ENCODE results near the gene AHNAK. TPM values are rescaled to one million over a fixed set of nuclear protein-coding genes. Genes with fewer than 3 reads are reported as not detected.

Gene AHNAK
- total RNA-seq, 4 donors from 2014 or later, result 1,199 to 1,973 (median 1,368) TPM

- TF ChIP-seq CTCF (IDR thresholded peaks at IDR 0.05; ENCODE audit: low read depth), result no peak
Measured at GRCh38 chr11:62501432-62501891, 45.1 kb downstream of the AHNAK start.

GRCh38 chr11:62500650-62501030 lies 46.0 kb downstream of the AHNAK start:
- TF ChIP-seq CTCF (IDR thresholded peaks at IDR 0.05; ENCODE audit: low read depth), result no peak

GRCh38 chr11:62499944-62500649 lies 46.5 kb downstream of the AHNAK start:
- TF ChIP-seq CTCF (IDR thresholded peaks at IDR 0.05; ENCODE audit: low read depth), result no peak

GRCh38 chr11:62498492-62499286 lies 47.9 kb downstream of the AHNAK start:
- TF ChIP-seq CTCF (IDR thresholded peaks at IDR 0.05; ENCODE audit: low read depth), result no peak

GRCh38 chr11:62498031-62498430 lies 48.6 kb downstream of the AHNAK start:
- no peak for TF ChIP-seq CTCF (IDR thresholded peaks at IDR 0.05; ENCODE audit: low read depth)

GRCh38 chr11:62497132-62497801 lies 49.3 kb downstream of the AHNAK start:
- TF ChIP-seq CTCF (IDR thresholded peaks at IDR 0.05; ENCODE audit: low read depth), result no peak

- no peak for TF ChIP-seq CTCF (IDR thresholded peaks at IDR 0.05; ENCODE audit: low read depth)
Measured at GRCh38 chr11:62496676-62497075, 49.9 kb downstream of the AHNAK start.

All from subcutaneous adipose tissue (tissue), 4 donors.